Esophagus muscularis mucosa (tissue), 4 donors: Measurements from ENCODE around the gene SRSF6. TPM values are rescaled to one million over a fixed set of nuclear protein-coding genes. Genes with fewer than 3 reads are reported as not detected.
A peak's percentile ranks its signal among the peaks of the same experiment; 100 is the strongest.

Experiments
- DNase-seq: peaks from one replicate; pipeline ENCODE4 v3.0.0-alpha.2; 2017; ENCODE audit errors: extremely low spot score
- H3K27ac ChIP-seq, 4 donors: fragments of 200-600 bp; sonication (generic); replicated peaks in 1 of 4; 1 replicate in 3 of 4; 2 replicates in 1 of 4; pipeline ENCODE4 v1.5.1; 2016 to 2019; ENCODE audit warnings: mild to moderate bottlenecking in 1 of 4
- H3K27me3 ChIP-seq, 4 donors: fragments of 200-600 bp; sonication (generic); one replicate each; pipeline versions ENCODE4 v1.5.1 to v1.6.0; 2016 to 2019
- H3K36me3 ChIP-seq, 4 donors: fragments of 200-600 bp; sonication (generic); one replicate each; pipeline ENCODE4 v1.5.1; 2016 to 2019
- H3K4me1 ChIP-seq, 4 donors: fragments of 200-600 bp; sonication (generic); one replicate each; pipeline ENCODE4 v1.5.1; 2016 to 2019
- H3K4me3 ChIP-seq, 4 donors: fragments of 200-600 bp; sonication (generic); 1 replicate in 2 of 4; 2 replicates in 2 of 4; pipeline ENCODE4 v1.5.1; 2016 to 2019; ENCODE audit warnings: mild to moderate bottlenecking in 4 of 4, moderate library complexity in 1 of 4
- H3K9me3 ChIP-seq, 4 donors: fragments of 200-600 bp; sonication (generic); 1 replicate in 3 of 4; 2 replicates in 1 of 4; pipeline ENCODE4 v1.5.1; 2016 to 2019
- CTCF ChIP-seq, 3 experiments: fragments of 200-600 bp in 2 of 3; fragments of 450-650 bp in 1 of 3; sonication (generic) in 2 of 3; IDR thresholded peaks; one replicate each; pipeline ENCODE4 v1.5.1; 2017 to 2019; ENCODE audit warnings: antibody characterized with exemption in 3 of 3, mild to moderate bottlenecking in 2 of 3, moderate library complexity in 1 of 3
- EP300 ChIP-seq: sonication (generic); formaldehyde crosslinking; IDR thresholded peaks from one replicate; pipeline ENCODE4 v1.6.1; 2017; ENCODE audit warnings: antibody characterized with exemption
- POLR2A ChIP-seq: fragments of 450-650 bp; IDR thresholded peaks from one replicate; pipeline ENCODE4 v1.6.1; 2017; ENCODE audit warnings: antibody characterized with exemption, moderate library complexity, mild to moderate bottlenecking, low read depth
- POLR2AphosphoS5 ChIP-seq, 2 donors: sonication (generic); formaldehyde crosslinking; IDR thresholded peaks; one replicate each; pipeline ENCODE4 v1.6.1; 2017; ENCODE audit warnings: antibody characterized with exemption in 2 of 2
- WGBS: methylation state at CpG from one replicate; pipeline ENCODE4 v1.1.5; 2018; 5-methylcytosine and 5-hydroxymethylcytosine counted together
- intact Hi-C: fragments of 100-400 bp; cut with DNase I; formaldehyde crosslinking; loops from one replicate; pipeline ENCODE4 v1.15.1; 2023
- total RNA-seq, 4 donors: library from RNA; depleted of rRNA; stranded (reverse); fragments of >200 nt; gene quantifications; one replicate each; pipeline versions ENCODE4 v1.1.0 to v1.2.1, GENCODE V29; 2016

The SRSF6 gene
- 10 to 100 TPM; 22.4 to 46.1 (median 25.3) TPM for total RNA-seq

GRCh38 chr20:43457640-43458421 lies at the start of gene SRSF6:
Gene SRSF6, plus strand, starts transcription at chr20:43457896. Its CDS starts 138 bp downstream, at chr20:43458034.
- Histone ChIP-seq H3K27ac (peak within 1 kb of the TSS; percentile 99 to 100 (median 100)), H3K27me3 (peaks cover 0 to 6% (median 0%) of the 10 kb centered on the region in 4 donors), H3K4me3 (peak within 1 kb of the TSS; percentile 78 to 96 (median 92)), H3K36me3 (peaks cover 17 to 39% (median 29%) of the 10 kb centered on the region in 4 donors), H3K4me1 (peaks cover 16 to 40% (median 32%) of the 10 kb centered on the region in 4 donors), H3K9me3 (no peaks in the 10 kb centered on the region)
- TF ChIP-seq POLR2A (peak; percentile 98), POLR2AphosphoS5 (IDR thresholded peaks at IDR 0.05) (peak; percentile 86 to 99), EP300 (no peak), CTCF (IDR thresholded peaks at IDR 0.05) (no peak)
- intact Hi-C loops: loop anchor here (10.0 kb wide), 1 partner anchor 127 kb away; no protein-coding TSS in a partner anchor
- under 1% methylated on average over 31 of the region's 101 CpGs for WGBS
- DNase-seq: peak; percentile 99

DNA sequence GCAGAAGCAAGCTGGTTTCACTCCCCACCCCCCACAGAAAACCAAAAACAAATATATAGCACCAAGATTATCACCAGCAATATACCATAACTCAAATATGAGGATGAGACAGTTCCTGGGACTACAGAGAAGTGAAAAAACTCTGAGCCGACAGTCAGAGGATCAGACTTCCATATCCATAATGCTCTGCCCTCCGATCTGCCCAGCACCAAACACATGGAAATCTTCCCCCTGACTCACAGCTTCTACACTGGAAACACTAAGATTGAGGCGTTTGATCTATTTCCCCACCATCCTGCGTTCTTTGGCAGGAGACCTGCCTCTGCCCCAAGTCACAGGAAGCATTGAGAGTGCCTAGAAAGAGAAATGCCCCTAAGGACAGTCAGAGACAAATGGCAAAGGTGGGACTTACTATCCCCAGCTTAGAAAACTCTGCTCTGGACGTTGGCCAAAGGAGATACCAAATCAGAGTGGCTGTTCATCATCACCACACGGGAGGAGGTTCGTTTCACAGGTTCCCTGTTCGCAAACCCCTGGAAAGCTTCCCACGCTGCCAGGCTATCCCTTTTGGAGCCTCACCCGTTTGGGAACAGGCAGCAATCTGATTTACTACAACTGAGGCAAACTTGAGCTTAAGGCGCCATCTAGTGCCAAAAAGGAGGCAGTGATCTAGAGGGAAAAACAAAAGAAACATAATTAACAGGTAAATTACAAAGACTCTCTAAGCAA lies 48.7 kb upstream of the SRSF6 start:
- H3K4me3 ChIP-seq: no peak overlapping the region
- no peaks in the 10 kb centered on the region for H3K4me1 ChIP-seq
- no peak overlapping the region for H3K27ac ChIP-seq
- intact Hi-C loops: no loop called here
- DNase-seq: peak; percentile 39
- H3K27me3 ChIP-seq: peaks cover 0 to 36% (median 0%) of the 10 kb centered on the region in 4 donors
- WGBS: 38% methylated on average over 7 of the region's 11 CpGs
- peaks cover 0 to 25% (median 6%) of the 10 kb centered on the region in 4 donors for H3K9me3 ChIP-seq
- no peak for TF ChIP-seq EP300
- TF ChIP-seq POLR2A: no peak
- TF ChIP-seq CTCF (IDR thresholded peaks at IDR 0.05): no peak
- TF ChIP-seq POLR2AphosphoS5 (IDR thresholded peaks at IDR 0.05): no peak
- no peaks in the 10 kb centered on the region for H3K36me3 ChIP-seq

- H3K27ac ChIP-seq: no peak overlapping the region
- no peaks in the 10 kb centered on the region for H3K36me3 ChIP-seq
- H3K4me1 ChIP-seq: no peaks in the 10 kb centered on the region
- no peak overlapping the region for H3K4me3 ChIP-seq
- intact Hi-C loops: no loop called here
- peak; percentile 12 for DNase-seq
- WGBS: 72% methylated on average over 2 of the region's 2 CpGs
- H3K27me3 ChIP-seq: peaks cover 0 to 32% (median 0%) of the 10 kb centered on the region in 4 donors
- no peak for TF ChIP-seq EP300
- peaks cover 0 to 25% (median 6%) of the 10 kb centered on the region in 4 donors for H3K9me3 ChIP-seq
Observed at GRCh38 chr20:43409577-43409913, 48.2 kb upstream of the SRSF6 start.

- Histone ChIP-seq H3K4me1 (no peaks in the 10 kb centered on the region), H3K27ac (no peak overlapping the region), H3K36me3 (no peaks in the 10 kb centered on the region), H3K9me3 (peaks cover 0 to 36% (median 23%) of the 10 kb centered on the region in 4 donors), H3K4me3 (no peak overlapping the region), H3K27me3 (peaks cover 0 to 19% (median 0%) of the 10 kb centered on the region in 4 donors)
- intact Hi-C loops: no loop called here
- WGBS: 61% methylated on average over 12 of the region's 12 CpGs
- TF ChIP-seq CTCF (IDR thresholded peaks at IDR 0.05): no peak
- no peak for TF ChIP-seq EP300
- TF ChIP-seq POLR2AphosphoS5 (IDR thresholded peaks at IDR 0.05): no peak
- TF ChIP-seq POLR2A: no peak
- peak; percentile 83 for DNase-seq
Observed at GRCh38 chr20:43415661-43416430, 41.9 kb upstream of the SRSF6 start.
